Transverse colon (tissue), 4 donors: Measurements from ENCODE around the gene ACRV1. TPM values are rescaled to one million over a fixed set of nuclear protein-coding genes. Genes with fewer than 3 reads are reported as not detected.

Source experiments
- DNase-seq: peaks from one replicate; pipeline ENCODE4 v3.0.0-alpha.2; 2019
- H3K27ac ChIP-seq, 4 donors: fragments of 200-600 bp; sonication (generic); 2 replicates each; pipeline ENCODE4 v1.5.1; 2016 to 2018; ENCODE audit warnings: inconsistent platforms in 4 of 4
- H3K27me3 ChIP-seq: fragments of 200-600 bp; sonication (generic); 2 replicates; pipeline ENCODE4 v1.5.1; 2017; ENCODE audit warnings: inconsistent platforms
- H3K36me3 ChIP-seq, 4 donors: fragments of 200-600 bp; sonication (generic); 2 replicates each; pipeline ENCODE4 v1.5.1; 2017 to 2019; ENCODE audit warnings: inconsistent platforms in 4 of 4
- H3K4me1 ChIP-seq, 4 donors: fragments of 200-600 bp; sonication (generic); 2 replicates each; pipeline ENCODE4 v1.5.1; 2017 to 2020; ENCODE audit warnings: inconsistent platforms in 4 of 4
- H3K4me3 ChIP-seq, 4 donors: fragments of 200-600 bp; sonication (generic); 1 replicate in 1 of 4; 2 replicates in 3 of 4; pipeline versions ENCODE4 v1.5.1 to v1.6.1; 2017 to 2019; ENCODE audit warnings: inconsistent platforms in 4 of 4
- H3K9me3 ChIP-seq, 2 donors: fragments of 200-600 bp; sonication (generic); 2 replicates each; pipeline ENCODE4 v1.5.1; 2017 to 2019; ENCODE audit warnings: inconsistent platforms in 2 of 2
- CTCF ChIP-seq, 5 experiments: fragments of 200-600 bp in 3 of 5; fragments of 450-650 bp in 2 of 5; sonication (generic) in 3 of 5; IDR thresholded peaks; 1 replicate in 2 of 5; 2 replicates in 3 of 5; pipeline ENCODE4 v1.5.1; 2016 to 2017; ENCODE audit warnings: antibody characterized with exemption in 5 of 5, inconsistent platforms in 3 of 5, mild to moderate bottlenecking in 2 of 5, moderate library complexity in 1 of 5
- EP300 ChIP-seq: sonication (generic); formaldehyde crosslinking; IDR thresholded peaks from one replicate; pipeline ENCODE4 v1.6.1; 2017; ENCODE audit warnings: antibody characterized with exemption, low read depth
- POLR2A ChIP-seq: fragments of 450-650 bp; IDR thresholded peaks from one replicate; pipeline ENCODE4 v1.6.1; 2016; ENCODE audit warnings: antibody characterized with exemption, mild to moderate bottlenecking, moderate library complexity
- POLR2AphosphoS5 ChIP-seq, 3 donors: sonication (generic); formaldehyde crosslinking; IDR thresholded peaks; one replicate each; pipeline ENCODE4 v1.6.1; 2016; ENCODE audit warnings: antibody characterized with exemption in 3 of 3
- WGBS, 2 donors: methylation state at CpG; one replicate each; pipeline ENCODE4 v1.1.5; 2018; ENCODE audit warnings: low coverage in 1 of 2; 5-methylcytosine and 5-hydroxymethylcytosine counted together
- in situ Hi-C, 4 donors: fragments of 200-750 bp; cut with MboI; loops; one replicate each; pipeline versions ENCODE4 v1.15.0 to v1.15.1; 2017; ENCODE audit warnings: low sequenced_read_pairs in 3 of 4, low pct_ligation_motif_present in 1 of 4, low pct_unique_long_range_greater_than_20kb in 1 of 4
- intact Hi-C: fragments of 100-400 bp; cut with DNase I; formaldehyde crosslinking; loops from one replicate; pipeline ENCODE4 v1.15.1; 2023; ENCODE audit warnings: low total_unique reads
- total RNA-seq, 4 donors: library from RNA; depleted of rRNA; stranded (reverse); fragments of >200 nt; gene quantifications; one replicate each; pipeline ENCODE4 v1.1.0, GENCODE V29; 2016

Gene ACRV1
- total RNA-seq, 4 donors from 2014 or later: not detected

GRCh38 chr11:125701858-125702621, 21.4 kb upstream of the ACRV1 start:
- Histone ChIP-seq H3K4me3 (no peak overlapping the region), H3K9me3 (no peaks in the 10 kb centered on the region), H3K27me3 (no peaks in the 10 kb centered on the region), H3K36me3 (no peaks in the 10 kb centered on the region), H3K27ac (no peak overlapping the region), H3K4me1 (no peaks in the 10 kb centered on the region)
- no peak for DNase-seq
- TF ChIP-seq POLR2A (no peak), EP300 (no peak), CTCF (IDR thresholded peaks at IDR 0.05) (no peak), POLR2AphosphoS5 (IDR thresholded peaks at IDR 0.05) (no peak)
- WGBS, 2 donors: 17 to 50% methylated on average over 1 to 6 of the region's 6 CpGs
- intact Hi-C loops (no loop called here), in situ Hi-C loops (no loop called here)

GRCh38 chr11:125701018-125701610, 20.5 kb upstream of the ACRV1 start:
- Histone ChIP-seq H3K27me3 (no peaks in the 10 kb centered on the region), H3K36me3 (no peaks in the 10 kb centered on the region), H3K4me3 (no peak overlapping the region), H3K9me3 (no peaks in the 10 kb centered on the region), H3K27ac (no peak overlapping the region), H3K4me1 (no peaks in the 10 kb centered on the region)
- in situ Hi-C loops (no loop called here), intact Hi-C loops (no loop called here)
- 66 to 76% methylated on average over 5 to 6 of the region's 6 CpGs for WGBS, 2 donors
- TF ChIP-seq EP300 (no peak), POLR2AphosphoS5 (IDR thresholded peaks at IDR 0.05) (no peak), CTCF (IDR thresholded peaks at IDR 0.05) (no peak), POLR2A (no peak)
- no peak for DNase-seq

GRCh38 chr11:125694951-125695350, 14.3 kb upstream of the ACRV1 start:
- Histone ChIP-seq H3K9me3 (no peaks in the 10 kb centered on the region), H3K27ac (no peak overlapping the region), H3K36me3 (no peaks in the 10 kb centered on the region), H3K4me3 (no peak overlapping the region), H3K4me1 (no peaks in the 10 kb centered on the region), H3K27me3 (no peaks in the 10 kb centered on the region)
- 45 to 61% methylated on average over 2 of the region's 2 CpGs for WGBS, 2 donors
- intact Hi-C loops (no loop called here), in situ Hi-C loops (no loop called here)
- TF ChIP-seq POLR2A (no peak), POLR2AphosphoS5 (IDR thresholded peaks at IDR 0.05) (no peak), CTCF (IDR thresholded peaks at IDR 0.05) (no peak), EP300 (no peak)
- DNase-seq: no peak

GRCh38 chr11:125692887-125693286, 12.2 kb upstream of the ACRV1 start:
- intact Hi-C loops: no loop called here
- TF ChIP-seq POLR2A: no peak
- no peak for TF ChIP-seq CTCF (IDR thresholded peaks at IDR 0.05)
- TF ChIP-seq EP300: no peak
- no peak for TF ChIP-seq POLR2AphosphoS5 (IDR thresholded peaks at IDR 0.05)

More at GRCh38 chr11:125692887-125693286, 12.2 kb upstream of the ACRV1 start:
- 78 to 100% methylated on average over 1 to 5 of the region's 5 CpGs for WGBS, 2 donors
- DNase-seq: no peak
- H3K27me3 ChIP-seq: no peaks in the 10 kb centered on the region
- no peaks in the 10 kb centered on the region for H3K9me3 ChIP-seq
- no peak overlapping the region for H3K4me3 ChIP-seq
- H3K4me1 ChIP-seq: no peaks in the 10 kb centered on the region
- no peak overlapping the region for H3K27ac ChIP-seq
- in situ Hi-C loops: no loop called here
- H3K36me3 ChIP-seq: no peaks in the 10 kb centered on the region
